Suprapubic skin (tissue), 4 donors: ENCODE results near the gene COL8A2. TPM values are rescaled to one million over a fixed set of nuclear protein-coding genes. Genes with fewer than 3 reads are reported as not detected.

Experiments
- DNase-seq, 2 donors: peaks; one replicate each; pipeline ENCODE4 v3.0.0-alpha.2; 2019; ENCODE audit warnings: low spot score in 2 of 2
- H3K27ac ChIP-seq: fragments of 200-600 bp; sonication (generic); one replicate; pipeline ENCODE4 v1.5.1; 2019
- H3K27me3 ChIP-seq: fragments of 200-600 bp; sonication (generic); one replicate; pipeline ENCODE4 v1.5.1; 2019
- H3K36me3 ChIP-seq: fragments of 200-600 bp; sonication (generic); one replicate; pipeline ENCODE4 v1.5.1; 2019
- H3K4me1 ChIP-seq: fragments of 200-600 bp; sonication (generic); one replicate; pipeline ENCODE4 v1.5.1; 2019
- H3K4me3 ChIP-seq: fragments of 200-600 bp; sonication (generic); one replicate; pipeline ENCODE4 v1.5.1; 2019; ENCODE audit warnings: mild to moderate bottlenecking
- H3K9me3 ChIP-seq: fragments of 200-600 bp; sonication (generic); one replicate; pipeline ENCODE4 v1.5.1; 2019
- CTCF ChIP-seq, 2 donors: fragments of 200-600 bp in 1 of 2; fragments of 450-650 bp in 1 of 2; sonication (generic) in 1 of 2; IDR thresholded peaks; one replicate each; pipeline ENCODE4 v1.5.1; 2016 to 2019; ENCODE audit warnings: antibody characterized with exemption in 2 of 2, mild to moderate bottlenecking in 1 of 2, moderate library complexity in 1 of 2
- EP300 ChIP-seq: sonication (generic); formaldehyde crosslinking; IDR thresholded peaks from one replicate; pipeline ENCODE4 v1.6.1; 2017; ENCODE audit warnings: antibody characterized with exemption
- POLR2A ChIP-seq, 2 donors: fragments of 450-650 bp; IDR thresholded peaks; one replicate each; pipeline ENCODE4 v1.6.1; 2017; ENCODE audit warnings: antibody characterized with exemption in 2 of 2, mild to moderate bottlenecking in 2 of 2, moderate library complexity in 2 of 2
- POLR2AphosphoS5 ChIP-seq, 3 donors: sonication (generic); formaldehyde crosslinking; IDR thresholded peaks; one replicate each; pipeline ENCODE4 v1.6.1; 2017; ENCODE audit warnings: antibody characterized with exemption in 3 of 3
- WGBS: methylation state at CpG from one replicate; pipeline ENCODE4 v1.1.5; 2018; 5-methylcytosine and 5-hydroxymethylcytosine counted together
- total RNA-seq, 4 donors: library from RNA; depleted of rRNA; stranded (reverse); fragments of >200 nt; gene quantifications; one replicate each; pipeline ENCODE4 v1.1.0, GENCODE V29; 2016

Gene COL8A2
- total RNA-seq, 4 donors from 2014 or later, result 4.9 to 5.6 (median 5.2) TPM

DNA sequence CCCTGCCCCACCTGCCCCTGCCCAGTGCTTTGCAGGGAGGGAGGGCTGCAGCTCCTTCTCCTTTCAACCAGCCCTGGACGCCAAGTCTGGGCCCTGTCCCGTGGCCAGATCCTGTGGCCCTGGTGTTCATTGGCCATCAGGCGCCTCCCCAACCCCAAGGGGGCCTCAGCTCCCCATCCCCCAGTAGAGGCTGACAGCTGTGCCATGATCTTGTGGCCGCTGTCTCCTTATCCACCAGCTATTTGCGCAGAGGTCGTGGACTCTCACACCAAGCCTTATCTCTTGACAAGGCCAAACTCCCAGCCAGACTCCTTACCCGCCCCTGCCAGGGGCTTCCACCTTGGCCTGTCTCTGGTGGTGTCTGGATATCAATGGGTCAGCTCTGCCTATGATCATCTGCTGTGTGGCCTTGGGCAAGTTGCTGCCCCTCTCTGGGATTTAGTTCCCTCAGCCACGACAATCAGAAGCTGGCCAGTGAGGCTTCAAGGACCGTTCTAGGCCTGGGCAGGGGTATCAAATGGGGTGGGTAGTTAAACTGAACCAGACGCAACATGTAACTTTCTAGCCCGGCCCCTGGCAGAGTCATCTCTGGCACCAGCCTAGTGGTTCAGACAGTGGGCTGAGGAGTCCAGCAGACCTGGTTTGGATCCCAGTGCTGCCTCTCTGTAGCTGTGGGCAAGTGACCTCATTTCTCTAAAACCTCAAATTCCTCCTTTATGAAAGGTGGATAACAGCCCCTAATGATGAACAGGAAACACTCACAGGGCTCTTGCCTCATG, 3.3 kb upstream of the COL8A2 start:
- TF ChIP-seq POLR2AphosphoS5 (IDR thresholded peaks at IDR 0.05) (no peak), CTCF (IDR thresholded peaks at IDR 0.05) (no peak), POLR2A (IDR thresholded peaks at IDR 0.05) (no peak), EP300 (no peak)
- H3K36me3 ChIP-seq, result no peaks in the 10 kb centered on the region
- DNase-seq, result no peak
- H3K4me3 ChIP-seq, result no peak overlapping the region
- no peaks in the 10 kb centered on the region for H3K9me3 ChIP-seq
- H3K27ac ChIP-seq, result no peak overlapping the region
- peaks cover 24% of the 10 kb centered on the region for H3K4me1 ChIP-seq
- H3K27me3 ChIP-seq, result no peaks in the 10 kb centered on the region
- WGBS, result 90% methylated on average over 6 of the region's 11 CpGs

DNA sequence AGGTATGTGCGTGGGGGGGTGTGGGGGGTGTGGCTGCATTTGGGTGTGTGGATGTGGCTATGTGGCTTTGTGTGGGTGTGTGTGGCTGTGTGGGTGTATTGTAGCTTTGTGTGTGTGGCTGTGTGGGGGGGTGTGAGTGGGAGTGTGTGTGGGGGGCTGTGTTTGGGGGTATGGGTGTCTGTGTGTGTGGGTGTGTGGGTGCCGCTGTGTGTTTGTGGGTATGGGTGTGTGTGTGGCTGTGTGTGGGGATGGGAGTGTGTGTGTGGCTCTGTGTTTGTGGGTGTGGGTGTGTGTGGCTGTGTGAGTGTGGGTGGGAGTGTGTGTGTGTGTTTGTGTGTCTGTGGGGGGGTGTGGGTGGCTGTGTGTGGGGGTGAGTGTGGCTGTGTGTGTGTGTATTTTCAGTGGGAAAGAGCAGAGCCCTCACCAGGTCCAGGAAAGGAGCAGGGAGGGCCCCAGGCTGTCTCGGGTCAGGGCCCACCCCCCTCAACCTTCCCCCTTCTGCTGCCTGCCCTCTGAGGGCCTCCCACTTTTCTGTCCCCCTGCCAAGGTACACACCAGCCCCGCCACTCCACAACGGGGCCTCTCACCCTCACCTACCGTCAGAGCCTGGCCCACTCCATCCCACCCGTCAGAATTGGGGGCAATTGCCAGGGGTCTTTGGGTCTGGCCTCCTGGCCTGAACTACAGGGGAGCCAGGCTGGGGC, 1.9 kb upstream of the COL8A2 start:
- Histone ChIP-seq H3K4me3 (no peak overlapping the region), H3K27ac (no peak overlapping the region), H3K27me3 (no peaks in the 10 kb centered on the region), H3K4me1 (peaks cover 18% of the 10 kb centered on the region), H3K9me3 (no peaks in the 10 kb centered on the region), H3K36me3 (no peaks in the 10 kb centered on the region)
- no peak for DNase-seq
- WGBS, result 67% methylated on average over 2 of the region's 7 CpGs
- no peak for TF ChIP-seq CTCF (IDR thresholded peaks at IDR 0.05)
- TF ChIP-seq POLR2AphosphoS5 (IDR thresholded peaks at IDR 0.05), result no peak
- TF ChIP-seq POLR2A (IDR thresholded peaks at IDR 0.05), result no peak
- TF ChIP-seq EP300, result no peak

DNA sequence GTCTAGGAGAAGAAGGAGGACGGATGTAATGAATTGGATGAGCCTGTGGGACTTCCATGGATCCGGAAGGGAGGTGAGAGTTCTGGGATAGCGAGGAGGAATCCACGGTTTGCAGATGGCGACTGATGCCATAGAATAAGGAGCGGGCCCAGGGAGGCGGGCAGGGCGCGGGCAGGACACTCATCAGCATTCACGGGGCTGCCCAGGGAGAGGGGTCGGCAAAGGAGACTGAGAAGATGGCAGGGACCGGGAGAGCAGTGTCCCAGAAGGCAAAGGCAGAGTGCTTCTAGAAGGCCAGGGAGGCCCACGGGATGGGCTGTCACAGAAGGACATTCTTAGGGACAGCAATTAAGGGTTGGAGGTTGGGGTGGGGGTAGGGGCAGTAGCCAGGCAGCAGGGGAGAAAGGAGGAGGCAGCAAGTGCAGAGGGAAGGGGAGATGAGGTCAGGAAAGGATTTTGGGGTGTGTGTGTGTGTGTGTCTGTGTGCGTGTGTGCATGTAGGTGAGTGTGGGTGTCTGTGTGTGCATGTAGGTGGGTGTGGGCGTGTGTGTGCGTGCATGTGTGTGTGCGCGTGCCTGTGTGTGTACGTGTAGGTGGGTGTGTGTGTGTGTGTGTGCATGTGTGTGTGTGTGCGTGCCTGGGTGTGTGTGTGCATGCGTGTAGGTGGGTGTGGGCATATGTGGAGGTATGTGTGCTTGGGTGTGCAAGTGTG, 1.1 kb upstream of the COL8A2 start:
- DNase-seq, result no peak
- H3K27me3 ChIP-seq, result no peaks in the 10 kb centered on the region
- H3K36me3 ChIP-seq, result no peaks in the 10 kb centered on the region
- TF ChIP-seq CTCF (IDR thresholded peaks at IDR 0.05) (no peak), POLR2AphosphoS5 (IDR thresholded peaks at IDR 0.05) (no peak), EP300 (no peak), POLR2A (IDR thresholded peaks at IDR 0.05) (no peak)
- H3K4me1 ChIP-seq, result peaks cover 18% of the 10 kb centered on the region
- no peak overlapping the region for H3K27ac ChIP-seq
- WGBS, result 78% methylated on average over 21 of the region's 21 CpGs
- no peaks in the 10 kb centered on the region for H3K9me3 ChIP-seq
- H3K4me3 ChIP-seq, result no peak overlapping the region

GRCh38 chr1:36124404-36125128, 456 bp downstream of the COL8A2 start:
- peaks cover 18% of the 10 kb centered on the region for H3K4me1 ChIP-seq
- no peaks in the 10 kb centered on the region for H3K9me3 ChIP-seq
- DNase-seq, result no peak
- H3K4me3 ChIP-seq, result peak overlapping the region; percentile 56
- no peaks in the 10 kb centered on the region for H3K27me3 ChIP-seq
- peak overlapping the region; percentile 34 for H3K27ac ChIP-seq
- no peaks in the 10 kb centered on the region for H3K36me3 ChIP-seq
- no peak for TF ChIP-seq POLR2AphosphoS5 (IDR thresholded peaks at IDR 0.05)
- no peak for TF ChIP-seq EP300
- no peak for TF ChIP-seq POLR2A (IDR thresholded peaks at IDR 0.05)
- no peak for TF ChIP-seq CTCF (IDR thresholded peaks at IDR 0.05)
- 55% methylated on average over 13 of the region's 42 CpGs for WGBS
